Neural crest cell (in vitro differentiated cells): ENCODE data around the gene VAC14. TPM values are rescaled to one million over a fixed set of nuclear protein-coding genes. Genes with fewer than 3 reads are reported as not detected.

Experiments
- DNase-seq: peaks from one replicate; pipeline ENCODE4 v3.0.0; 2021; ENCODE audit warnings: low read depth, mixed read lengths, low spot score
- H3K27ac Mint-ChIP-seq: one replicate; pipeline ENCODE4 v1.8.0; 2021; ENCODE audit warnings: mild to moderate bottlenecking, mixed read lengths; ENCODE audit not compliant: unreplicated experiment
- H3K27me3 Mint-ChIP-seq: 2 replicates; pipeline ENCODE4 v1.8.0; 2021; ENCODE audit warnings: low read depth, mild to moderate bottlenecking, mixed read lengths
- H3K36me3 Mint-ChIP-seq: 2 replicates; pipeline ENCODE4 v1.8.0; 2021; ENCODE audit warnings: low read depth, mild to moderate bottlenecking, mixed read lengths
- H3K4me1 Mint-ChIP-seq: 2 replicates; pipeline ENCODE4 v1.8.0; 2021; ENCODE audit warnings: mixed read lengths
- H3K4me3 Mint-ChIP-seq: one replicate; pipeline ENCODE4 v1.8.0; 2021; ENCODE audit warnings: mild to moderate bottlenecking, mixed read lengths
- H3K9me3 Mint-ChIP-seq: 2 replicates; pipeline ENCODE4 v1.8.0; 2021; ENCODE audit warnings: mixed read lengths
- CTCF ChIP-seq: fragments of 200-600 bp; sonication (generic); conservative IDR thresholded peaks from 2 replicates; pipeline ENCODE4 v1.5.0; 2021; ENCODE audit warnings: antibody characterized with exemption, mild to moderate bottlenecking
- total RNA-seq: library from RNA; stranded (reverse); gene quantifications from 2 replicates; pipeline ENCODE4 v1.2.1, GENCODE V29; 2021

The VAC14 gene
- total RNA-seq, 1 donor from 2014 or later: 46.7 TPM

GRCh38 chr16:70782237-70782636 lies 18.7 kb downstream of the VAC14 start:
- no peak overlapping the region for H3K27ac Mint-ChIP-seq
- no peaks in the 10 kb centered on the region for H3K4me1 Mint-ChIP-seq
- no peak for DNase-seq
- peaks cover 3% of the 10 kb centered on the region for H3K27me3 Mint-ChIP-seq
- no peak overlapping the region for H3K4me3 Mint-ChIP-seq
- H3K9me3 Mint-ChIP-seq: no peaks in the 10 kb centered on the region
- H3K36me3 Mint-ChIP-seq: peaks cover 21% of the 10 kb centered on the region
- no peak for TF ChIP-seq CTCF

- H3K4me1 Mint-ChIP-seq: no peaks in the 10 kb centered on the region
- H3K36me3 Mint-ChIP-seq: peaks cover 22% of the 10 kb centered on the region
- no peak overlapping the region for H3K4me3 Mint-ChIP-seq
- TF ChIP-seq CTCF: no peak
- no peak overlapping the region for H3K27ac Mint-ChIP-seq
- no peak for DNase-seq
- H3K9me3 Mint-ChIP-seq: no peaks in the 10 kb centered on the region
- H3K27me3 Mint-ChIP-seq: peaks cover 3% of the 10 kb centered on the region
These were observed 19.2 kb downstream of the VAC14 start for GRCh38 chr16:70781800-70782199.

GRCh38 chr16:70780546-70780945 lies 20.4 kb downstream of the VAC14 start:
- no peak overlapping the region for H3K27ac Mint-ChIP-seq
- TF ChIP-seq CTCF: no peak
- peaks cover 22% of the 10 kb centered on the region for H3K36me3 Mint-ChIP-seq
- DNase-seq: no peak
- no peak overlapping the region for H3K4me3 Mint-ChIP-seq
- no peaks in the 10 kb centered on the region for H3K4me1 Mint-ChIP-seq
- H3K27me3 Mint-ChIP-seq: peaks cover 3% of the 10 kb centered on the region
- H3K9me3 Mint-ChIP-seq: no peaks in the 10 kb centered on the region

GRCh38 chr16:70779361-70779760 lies 21.6 kb downstream of the VAC14 start:
- H3K4me1 Mint-ChIP-seq: no peaks in the 10 kb centered on the region
- no peak for TF ChIP-seq CTCF
- H3K27me3 Mint-ChIP-seq: peaks cover 3% of the 10 kb centered on the region
- H3K9me3 Mint-ChIP-seq: no peaks in the 10 kb centered on the region
- H3K36me3 Mint-ChIP-seq: peaks cover 22% of the 10 kb centered on the region
- H3K27ac Mint-ChIP-seq: no peak overlapping the region
- DNase-seq: no peak
- H3K4me3 Mint-ChIP-seq: no peak overlapping the region

GRCh38 chr16:70778901-70779309 lies 22.1 kb downstream of the VAC14 start:
- Mint-ChIP-seq H3K36me3 (peaks cover 22% of the 10 kb centered on the region), H3K4me1 (no peaks in the 10 kb centered on the region), H3K27ac (peak overlapping the region; percentile 81), H3K4me3 (peak overlapping the region; percentile 77), H3K27me3 (peaks cover 3% of the 10 kb centered on the region), H3K9me3 (no peaks in the 10 kb centered on the region)
- TF ChIP-seq CTCF: no peak
- peak; percentile 57 for DNase-seq

GRCh38 chr16:70777973-70778406 lies 23.0 kb downstream of the VAC14 start:
- no peak for DNase-seq
- peaks cover 3% of the 10 kb centered on the region for H3K27me3 Mint-ChIP-seq
- H3K4me1 Mint-ChIP-seq: no peaks in the 10 kb centered on the region
- peaks cover 18% of the 10 kb centered on the region for H3K36me3 Mint-ChIP-seq
- H3K9me3 Mint-ChIP-seq: no peaks in the 10 kb centered on the region
- no peak overlapping the region for H3K27ac Mint-ChIP-seq
- TF ChIP-seq CTCF: no peak
- H3K4me3 Mint-ChIP-seq: no peak overlapping the region
